ENCODE results near the gene LDLRAD3.

DNA sequence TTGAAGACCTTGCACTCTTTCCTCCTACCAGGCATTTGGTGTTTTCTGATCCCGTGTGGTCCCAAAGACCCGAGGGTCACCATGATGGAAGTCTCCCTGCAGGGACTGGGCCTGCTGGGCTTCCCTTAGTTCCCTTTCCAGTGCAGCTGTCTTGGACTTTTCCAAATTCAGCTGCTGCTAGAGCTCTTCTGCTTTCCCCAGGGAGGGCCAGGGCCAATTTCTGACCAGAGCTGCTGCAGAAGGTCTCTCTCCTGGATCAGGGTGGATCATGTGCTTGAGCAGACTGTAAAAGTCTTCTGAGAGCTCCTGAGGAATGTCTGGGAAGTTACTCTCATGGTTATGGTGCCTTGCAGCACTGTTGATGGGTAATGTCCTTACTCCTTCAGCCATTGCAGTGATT lies 23.2 kb downstream of the LDLRAD3 start:
- TF ChIP-seq, protein P1, sequence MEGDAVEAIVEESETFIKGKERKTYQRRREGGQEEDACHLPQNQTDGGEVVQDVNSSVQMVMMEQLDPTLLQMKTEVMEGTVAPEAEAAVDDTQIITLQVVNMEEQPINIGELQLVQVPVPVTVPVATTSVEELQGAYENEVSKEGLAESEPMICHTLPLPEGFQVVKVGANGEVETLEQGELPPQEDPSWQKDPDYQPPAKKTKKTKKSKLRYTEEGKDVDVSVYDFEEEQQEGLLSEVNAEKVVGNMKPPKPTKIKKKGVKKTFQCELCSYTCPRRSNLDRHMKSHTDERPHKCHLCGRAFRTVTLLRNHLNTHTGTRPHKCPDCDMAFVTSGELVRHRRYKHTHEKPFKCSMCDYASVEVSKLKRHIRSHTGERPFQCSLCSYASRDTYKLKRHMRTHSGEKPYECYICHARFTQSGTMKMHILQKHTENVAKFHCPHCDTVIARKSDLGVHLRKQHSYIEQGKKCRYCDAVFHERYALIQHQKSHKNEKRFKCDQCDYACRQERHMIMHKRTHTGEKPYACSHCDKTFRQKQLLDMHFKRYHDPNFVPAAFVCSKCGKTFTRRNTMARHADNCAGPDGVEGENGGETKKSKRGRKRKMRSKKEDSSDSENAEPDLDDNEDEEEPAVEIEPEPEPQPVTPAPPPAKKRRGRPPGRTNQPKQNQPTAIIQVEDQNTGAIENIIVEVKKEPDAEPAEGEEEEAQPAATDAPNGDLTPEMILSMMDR (IDR thresholded peaks at IDR 0.05; ENCODE audit: insufficient read depth, low read depth, low read length), result no peak
- no peak for TF ChIP-seq EZH2 (IDR thresholded peaks at IDR 0.05; ENCODE audit: insufficient read depth, low read length)
